Endothelial cell of umbilical vein (primary cell): ENCODE measurements around the gene RET.

Experiments used
- EZH2 ChIP-seq: IDR thresholded peaks from 2 replicates; pipeline ENCODE4 v1.6.1; 2012; ENCODE audit warnings: borderline replicate concordance, low read depth, mild to moderate bottlenecking, moderate library complexity, low read length, inconsistent platforms; ENCODE audit not compliant: severe bottlenecking
- JUN ChIP-seq: IDR thresholded peaks from 2 replicates; pipeline ENCODE4 v1.6.1; 2011; ENCODE audit warnings: borderline replicate concordance, low read depth; ENCODE audit not compliant: insufficient read length, insufficient read depth
- MYC ChIP-seq: IDR thresholded peaks from one replicate; pipeline ENCODE4 v1.6.1; 2011; ENCODE audit warnings: mild to moderate bottlenecking, low read depth, low read length
- POLR2A ChIP-seq: IDR thresholded peaks from 2 replicates; pipeline ENCODE4 v1.6.1; 2012; ENCODE audit warnings: low read depth, mild to moderate bottlenecking, control low read depth, low read length
- POLR2AphosphoS5 ChIP-seq: IDR thresholded peaks from 2 replicates; pipeline ENCODE4 v1.6.1; 2012; ENCODE audit warnings: low read depth, mild to moderate bottlenecking, control low read depth, low read length, moderate library complexity; ENCODE audit not compliant: insufficient read depth
- TF ChIP-seq, protein P1 (sequence below), 2 donors: IDR thresholded peaks; 1 replicate in 1 of 2; 2 replicates in 1 of 2; pipeline ENCODE4 v1.5.1; 2011; ENCODE audit warnings: low read length in 2 of 2, mild to moderate bottlenecking in 2 of 2, moderate library complexity in 2 of 2, control low read depth in 1 of 2, inconsistent platforms in 1 of 2, low read depth in 1 of 2; ENCODE audit not compliant: insufficient read depth in 1 of 2; ENCODE audit errors: extremely low read depth in 1 of 2
- TF ChIP-seq, protein P2 (sequence below): IDR thresholded peaks from 2 replicates; pipeline ENCODE4 v1.6.1; 2011; ENCODE audit not compliant: insufficient read depth, insufficient read length

- TF ChIP-seq POLR2AphosphoS5 (no peak), JUN (no peak), EZH2 (no peak), MYC (no peak), POLR2A (no peak)
- TF ChIP-seq, protein P1, sequence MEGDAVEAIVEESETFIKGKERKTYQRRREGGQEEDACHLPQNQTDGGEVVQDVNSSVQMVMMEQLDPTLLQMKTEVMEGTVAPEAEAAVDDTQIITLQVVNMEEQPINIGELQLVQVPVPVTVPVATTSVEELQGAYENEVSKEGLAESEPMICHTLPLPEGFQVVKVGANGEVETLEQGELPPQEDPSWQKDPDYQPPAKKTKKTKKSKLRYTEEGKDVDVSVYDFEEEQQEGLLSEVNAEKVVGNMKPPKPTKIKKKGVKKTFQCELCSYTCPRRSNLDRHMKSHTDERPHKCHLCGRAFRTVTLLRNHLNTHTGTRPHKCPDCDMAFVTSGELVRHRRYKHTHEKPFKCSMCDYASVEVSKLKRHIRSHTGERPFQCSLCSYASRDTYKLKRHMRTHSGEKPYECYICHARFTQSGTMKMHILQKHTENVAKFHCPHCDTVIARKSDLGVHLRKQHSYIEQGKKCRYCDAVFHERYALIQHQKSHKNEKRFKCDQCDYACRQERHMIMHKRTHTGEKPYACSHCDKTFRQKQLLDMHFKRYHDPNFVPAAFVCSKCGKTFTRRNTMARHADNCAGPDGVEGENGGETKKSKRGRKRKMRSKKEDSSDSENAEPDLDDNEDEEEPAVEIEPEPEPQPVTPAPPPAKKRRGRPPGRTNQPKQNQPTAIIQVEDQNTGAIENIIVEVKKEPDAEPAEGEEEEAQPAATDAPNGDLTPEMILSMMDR (IDR thresholded peaks at IDR 0.05; ENCODE audit: extremely low read depth in 1 of 2, insufficient read depth in 1 of 2, low read depth in 1 of 2, low read length in 2 of 2) = no peak
- TF ChIP-seq, protein P2, sequence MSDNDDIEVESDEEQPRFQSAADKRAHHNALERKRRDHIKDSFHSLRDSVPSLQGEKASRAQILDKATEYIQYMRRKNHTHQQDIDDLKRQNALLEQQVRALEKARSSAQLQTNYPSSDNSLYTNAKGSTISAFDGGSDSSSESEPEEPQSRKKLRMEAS = no peak
These were observed 5.2 kb downstream of the RET start for GRCh38 chr10:43082087-43082486.
